HCT116 (cell line): ENCODE measurements around the gene GRB2. TPM values are rescaled to one million over a fixed set of nuclear protein-coding genes. Genes with fewer than 3 reads are reported as not detected.
"Not testable (repeated sequence)": the region's sequence is repeated elsewhere in the genome, so short reads cannot be mapped to it uniquely, and the experiment has no call there.

Experiments used
- ATAC-seq: fragments of 200-7000 bp; cut with Tn5 transposase; 2 replicates; pipeline ENCODE4 v1.9.1; 2020; ENCODE audit warnings: mild to moderate bottlenecking, moderate library complexity
- BruUV-seq: library from RNA; stranded (reverse); fragments of 400-500 nt; replicated peaks from 2 replicates; lab custom pipeline; 2021; lab: Mats Ljungman, UMichigan
- CTCF ChIA-PET: fragments of 300-600 bp; sonication (Branson Sonifier 250); formaldehyde crosslinking; loops from one replicate; lab custom pipeline; 2021; ENCODE audit warnings: antibody characterized with exemption; lab: Charles Lee
- POLR2A ChIA-PET: fragments of 300-600, 350-600 bp; sonication (Branson Sonifier 250); formaldehyde crosslinking; loops from one replicate; lab custom pipeline; 2021; ENCODE audit warnings: antibody characterized with exemption; lab: Charles Lee
- RAD21 ChIA-PET, 2 experiments: fragments of 300-600 bp; sonication (Branson Sonifier 250); formaldehyde crosslinking; loops; one replicate each; lab custom pipeline; 2023; ENCODE audit warnings: low total read pairs in 2 of 2; ENCODE audit not compliant: uncharacterized antibody in 2 of 2, unreplicated experiment in 2 of 2, low non-redundant PET in 1 of 2; lab: Charles Lee
- DNase-seq: peaks from one replicate; pipeline ENCODE4 v3.0.0-alpha.2; 2010; ENCODE audit warnings: low read depth, low spot score
- H2AFZ ChIP-seq: fragments of 200-600 bp; shearing (Covaris generic), sonication (generic); 2 replicates; pipeline ENCODE4 v1.6.1; 2017; ENCODE audit warnings: low read depth, mixed run types, mixed read lengths, antibody characterized with exemption, low read length; ENCODE audit not compliant: poor library complexity, severe bottlenecking
- H3K27ac ChIP-seq: 2 replicates; pipeline ENCODE4 v1.5.1; 2012; ENCODE audit warnings: low read depth, low read length
- H3K27me3 ChIP-seq: fragments of 200-600 bp; sonication (generic); 2 replicates; pipeline ENCODE4 v1.6.1; 2016; ENCODE audit warnings: mixed run types, low read length, mixed read lengths; ENCODE audit not compliant: insufficient read depth
- H3K36me3 ChIP-seq, 2 experiments: fragments of 200-500 bp in 1 of 2; fragments of 200-600 bp in 1 of 2; sonication (Bioruptor generic) in 1 of 2; sonication (generic) in 1 of 2; 2 replicates each; pipeline versions ENCODE4 v1.5.1 to v1.6.1; 2014 to 2016; ENCODE audit warnings: low read length in 2 of 2, inconsistent platforms in 1 of 2, mixed read lengths in 1 of 2, mixed run types in 1 of 2; ENCODE audit not compliant: insufficient read depth in 2 of 2, control insufficient read depth in 1 of 2
- H3K4me1 ChIP-seq, 2 experiments: fragments of 200-600 bp in 1 of 2; sonication (generic) in 1 of 2; 2 replicates each; pipeline versions ENCODE4 v1.5.1 to v1.6.1; 2012 to 2017; ENCODE audit warnings: low read length in 2 of 2, inconsistent platforms in 1 of 2, mild to moderate bottlenecking in 1 of 2, mixed read lengths in 1 of 2, mixed run types in 1 of 2, moderate library complexity in 1 of 2; ENCODE audit not compliant: insufficient read depth in 2 of 2, control insufficient read depth in 1 of 2
- H3K4me2 ChIP-seq: fragments of 200-600 bp; sonication (generic); 2 replicates; pipeline ENCODE4 v1.6.1; 2017; ENCODE audit warnings: mixed run types, low read length, mixed read lengths
- H3K4me3 ChIP-seq, 2 experiments: fragments of 200-600 bp in 1 of 2; sonication (generic) in 1 of 2; replicated peaks in 1 of 2; 2 replicates each; pipeline ENCODE4 v1.5.1; 2011 to 2016; ENCODE audit warnings: low read length in 2 of 2, control low read depth in 1 of 2, low read depth in 1 of 2, mild to moderate bottlenecking in 1 of 2, mixed read lengths in 1 of 2, mixed run types in 1 of 2
- H3K79me2 ChIP-seq: fragments of 200-600 bp; sonication (generic); 2 replicates; pipeline ENCODE4 v1.6.1; 2017; ENCODE audit warnings: mild to moderate bottlenecking, mixed run types, low read length, moderate library complexity, mixed read lengths; ENCODE audit not compliant: insufficient read depth
- H3K9ac ChIP-seq: fragments of 200-600 bp; sonication (generic); 2 replicates; pipeline ENCODE4 v1.6.1; 2016; ENCODE audit warnings: low read length, mixed read lengths
- H3K9me2 ChIP-seq: fragments of 200-600 bp; sonication (generic), shearing (Covaris generic); 2 replicates; pipeline ENCODE4 v1.6.1; 2017; ENCODE audit warnings: mixed run types, mild to moderate bottlenecking, moderate library complexity; ENCODE audit not compliant: insufficient read depth
- H3K9me3 ChIP-seq, 2 experiments: fragments of 200-500 bp in 1 of 2; fragments of 200-600 bp in 1 of 2; sonication (Bioruptor generic) in 1 of 2; sonication (generic) in 1 of 2; 2 replicates each; pipeline ENCODE4 v1.6.1; 2014 to 2017; ENCODE audit warnings: low read length in 2 of 2, mixed read lengths in 2 of 2, inconsistent platforms in 1 of 2, low read depth in 1 of 2, mild to moderate bottlenecking in 1 of 2, mixed run types in 1 of 2, moderate library complexity in 1 of 2; ENCODE audit not compliant: control insufficient read depth in 1 of 2, insufficient read depth in 1 of 2
- H4K20me1 ChIP-seq: fragments of 200-600 bp; sonication (generic), shearing (Covaris generic); 2 replicates; pipeline ENCODE4 v1.6.1; 2017; ENCODE audit warnings: mixed run types, mild to moderate bottlenecking, moderate library complexity; ENCODE audit not compliant: insufficient read depth
- ATF3 ChIP-seq: IDR thresholded peaks from 2 replicates; pipeline ENCODE4 v1.6.1; 2012
- CBX3 ChIP-seq: IDR thresholded peaks from 2 replicates; pipeline ENCODE4 v1.6.1; 2012; ENCODE audit warnings: low read depth
- EGR1 ChIP-seq: IDR thresholded peaks from 2 replicates; pipeline ENCODE4 v1.6.1; 2012; ENCODE audit warnings: low read depth
- JUND ChIP-seq: IDR thresholded peaks from 2 replicates; pipeline ENCODE4 v1.6.1; 2012
- POLR2A ChIP-seq: IDR thresholded peaks from 2 replicates; pipeline ENCODE4 v1.7.0; 2011; ENCODE audit warnings: borderline replicate concordance; ENCODE audit not compliant: insufficient read depth, insufficient read length; ENCODE audit errors: extremely low read depth
- POLR2AphosphoS5 ChIP-seq: IDR thresholded peaks from 2 replicates; pipeline ENCODE4 v1.6.1; 2011; ENCODE audit warnings: mild to moderate bottlenecking, low read depth, low read length, moderate library complexity
- SIN3A ChIP-seq: IDR thresholded peaks from 2 replicates; pipeline ENCODE4 v1.6.1; 2012; ENCODE audit warnings: low read depth
- SP1 ChIP-seq: IDR thresholded peaks from 2 replicates; pipeline ENCODE4 v1.6.1; 2012; ENCODE audit warnings: low read depth
- ZBTB33 ChIP-seq: IDR thresholded peaks from 2 replicates; pipeline ENCODE4 v1.6.1; 2011; ENCODE audit warnings: mild to moderate bottlenecking, low read length, moderate library complexity; ENCODE audit not compliant: insufficient replicate concordance; ENCODE audit errors: extremely low read depth
- ZFX ChIP-seq: fragments of 450-650 bp; IDR thresholded peaks from 2 replicates; pipeline ENCODE4 v1.6.1; 2017
- intact Hi-C: fragments of 100-400 bp; cut with micrococcal nuclease; formaldehyde crosslinking; loops from 2 replicates; pipeline ENCODE4 v1.10.0; 2022
- total RNA-seq: library from RNA; stranded (reverse); gene quantifications from one replicate; pipeline ENCODE4 v1.2.1, GENCODE V29; 2021; ENCODE audit not compliant: unreplicated experiment

GRB2 gene
- total RNA-seq, 1 experiment from 2014 or later = 146 TPM

GRCh38 chr17:75367838-75368789, 37.4 kb downstream of the GRB2 start:
- BruUV-seq, H3K4me2 ChIP-seq, DNase-seq, H2AFZ ChIP-seq, ATAC-seq, H3K27ac ChIP-seq, POLR2A ChIA-PET, H3K9ac ChIP-seq, RAD21 ChIA-PET, H3K9me3 ChIP-seq, intact Hi-C loops, H3K4me3 ChIP-seq, CTCF ChIA-PET, H3K36me3 ChIP-seq, H3K27me3 ChIP-seq, H3K9me2 ChIP-seq: not testable (repeated sequence)
- Histone ChIP-seq H3K4me1 (peaks cover 0 to 19% of the 10 kb centered on the region in 2 experiments; a peak in 1 of 4 replicates), H3K79me2 (peaks cover 96% of the 10 kb centered on the region), H4K20me1 (peaks cover 25% of the 10 kb centered on the region; the same call in 1 of the 2 replicates)

- ChIA-PET RAD21 (no interaction called here), POLR2A (no interaction called here), CTCF (no interaction called here)
- Histone ChIP-seq H3K36me3 (no peaks in the 10 kb centered on the region), H3K9me3 (no peaks in the 10 kb centered on the region), H3K9me2 (no peaks in the 10 kb centered on the region), H2AFZ (no peak overlapping the region), H3K27ac (no peak overlapping the region), H4K20me1 (peaks cover 23% of the 10 kb centered on the region; the same call in 1 of the 2 replicates), H3K27me3 (no peaks in the 10 kb centered on the region), H3K9ac (no peak overlapping the region), H3K4me3 (no peak overlapping the region), H3K4me1 (peaks cover 0 to 20% of the 10 kb centered on the region in 2 experiments; a peak in 1 of 4 replicates), H3K4me2 (no peak overlapping the region), H3K79me2 (peaks cover 96% of the 10 kb centered on the region)
- no peak for ATAC-seq
- no TSS peak for BruUV-seq
- DNase-seq = no peak
- TF ChIP-seq SIN3A (no peak), ZFX (no peak), POLR2AphosphoS5 (no peak), POLR2A (no peak), CBX3 (no peak), SP1 (no peak), EGR1 (no peak), ATF3 (no peak), ZBTB33 (no peak), JUND (no peak)
- intact Hi-C loops = no loop called here
These were observed 38.2 kb downstream of the GRB2 start for GRCh38 chr17:75367312-75367711.
